Stomach (tissue), 9 donors: ENCODE measurements around the gene DOCK11. TPM values are rescaled to one million over a fixed set of nuclear protein-coding genes. Genes with fewer than 3 reads are reported as not detected.
A peak's percentile ranks its signal among the peaks of the same experiment; 100 is the strongest.

Source experiments
- DNase-seq, 2 donors: peaks; one replicate each; pipeline versions ENCODE4 v3.0.0 to v3.0.0-alpha.2; 2013 to 2019
- H3K27ac ChIP-seq, 5 donors: fragments of 200-600 bp in 4 of 5; sonication (generic) in 4 of 5; one replicate each; pipeline ENCODE4 v1.5.1; 2013 to 2019; ENCODE audit warnings: mild to moderate bottlenecking in 1 of 5, moderate library complexity in 1 of 5
- H3K27me3 ChIP-seq, 3 donors: fragments of 200-600 bp; sonication (generic); one replicate each; pipeline ENCODE4 v1.5.1; 2017 to 2019; ENCODE audit warnings: mixed run types in 1 of 3
- H3K36me3 ChIP-seq, 4 donors: fragments of 200-600 bp; sonication (generic); 1 replicate in 3 of 4; 2 replicates in 1 of 4; pipeline ENCODE4 v1.5.1; 2016 to 2019
- H3K4me1 ChIP-seq, 4 donors: fragments of 200-600 bp; sonication (generic); one replicate each; pipeline ENCODE4 v1.5.1; 2016 to 2019
- H3K4me3 ChIP-seq, 4 donors: fragments of 200-600 bp; sonication (generic) in 3 of 4; one replicate each; pipeline ENCODE4 v1.5.1; 2016 to 2019; ENCODE audit warnings: mild to moderate bottlenecking in 1 of 4
- H3K9me3 ChIP-seq, 4 donors: fragments of 200-600 bp; sonication (generic); one replicate each; pipeline ENCODE4 v1.5.1; 2016 to 2019
- CTCF ChIP-seq, 7 experiments: fragments of 450-650 bp in 4 of 7; fragments of 200-600 bp in 3 of 7; sonication (generic) in 3 of 7; IDR thresholded peaks; one replicate each; pipeline ENCODE4 v1.5.1; 2016 to 2019; ENCODE audit warnings: antibody characterized with exemption in 7 of 7, control low read depth in 2 of 7, mild to moderate bottlenecking in 1 of 7
- EP300 ChIP-seq: sonication (generic); formaldehyde crosslinking; IDR thresholded peaks from one replicate; pipeline ENCODE4 v1.6.1; 2017; ENCODE audit warnings: antibody characterized with exemption
- POLR2A ChIP-seq, 4 donors: fragments of 450-650 bp; IDR thresholded peaks; one replicate each; pipeline ENCODE4 v1.6.1; 2016; ENCODE audit warnings: antibody characterized with exemption in 4 of 4, control low read depth in 2 of 4, mild to moderate bottlenecking in 1 of 4, moderate library complexity in 1 of 4
- POLR2AphosphoS5 ChIP-seq, 3 donors: sonication (generic); formaldehyde crosslinking; IDR thresholded peaks; one replicate each; pipeline ENCODE4 v1.6.1; 2016; ENCODE audit warnings: antibody characterized with exemption in 3 of 3
- WGBS, 5 donors: extraction: QIAGEN DNeasy Blood & Tissue Kit in 3 of 5; methylation state at CpG; one replicate each; pipeline versions ENCODE4 v1.1.5 to v1.1.7; 2013 to 2018; 5-methylcytosine and 5-hydroxymethylcytosine counted together
- intact Hi-C: fragments of 100-400 bp; cut with DNase I; formaldehyde crosslinking; loops from one replicate; pipeline ENCODE4 v1.15.1; 2023; ENCODE audit warnings: low total_unique reads
- polyA plus RNA-seq, 3 donors: library from polyadenylated mRNA; stranded (reverse); fragments of 200-250 nt; gene quantifications; one replicate each; pipeline ENCODE4 v1.2.3, GENCODE V29; 2013
- total RNA-seq, 5 donors: library from RNA; depleted of rRNA; stranded (reverse); fragments of >200 nt; gene quantifications; one replicate each; pipeline versions ENCODE4 v1.1.0 to v1.2.3, GENCODE V29; 2014 to 2016
- donor health status: healthy with polysubstance abuse.
- donor health status: Bipolar disorder and iron deficiency.
- donor health status: healthy.

Gene DOCK11
- total and polyA plus RNA-seq, 8 donors: 3.5 to 34.0 (median 6.2) TPM

- Histone ChIP-seq H3K9me3 (no peaks in the 10 kb centered on the region), H3K27ac (no peak overlapping the region), H3K27me3 (no peaks in the 10 kb centered on the region), H3K36me3 (peaks cover 0 to 16% (median 14%) of the 10 kb centered on the region in 4 donors), H3K4me1 (no peaks in the 10 kb centered on the region), H3K4me3 (no peak overlapping the region)
- intact Hi-C loops: loop anchor here (10.0 kb wide), 1 partner anchor 139 kb away; no protein-coding TSS in a partner anchor
- WGBS, 5 donors: 48 to 80% (median 54%) methylated on average over 3 of the region's 3 CpGs
- no peak for DNase-seq
- TF ChIP-seq POLR2AphosphoS5 (IDR thresholded peaks at IDR 0.05) (no peak), EP300 (no peak), CTCF (IDR thresholded peaks at IDR 0.05) (no peak), POLR2A (IDR thresholded peaks at IDR 0.05) (no peak)
Measured at GRCh38 chrX:118593407-118593806, 97.8 kb downstream of the DOCK11 start.

GRCh38 chrX:118594697-118595420 lies 99.2 kb downstream of the DOCK11 start:
- Histone ChIP-seq H3K27me3 (no peaks in the 10 kb centered on the region), H3K27ac (no peak overlapping the region)
- intact Hi-C loops: loop anchor here (10.0 kb wide), 1 partner anchor 140 kb away; no protein-coding TSS in a partner anchor

GRCh38 chrX:118595501-118596042 lies 100.0 kb downstream of the DOCK11 start:
- Histone ChIP-seq H3K9me3 (no peaks in the 10 kb centered on the region), H3K27ac (no peak overlapping the region), H3K27me3 (no peaks in the 10 kb centered on the region), H3K4me1 (no peaks in the 10 kb centered on the region), H3K4me3 (no peak overlapping the region), H3K36me3 (peaks cover 0 to 9% (median 3%) of the 10 kb centered on the region in 4 donors)
- TF ChIP-seq EP300 (no peak), POLR2A (IDR thresholded peaks at IDR 0.05) (no peak), CTCF (IDR thresholded peaks at IDR 0.05) (no peak), POLR2AphosphoS5 (IDR thresholded peaks at IDR 0.05) (no peak)
- 64 to 91% (median 74%) methylated on average over 7 of the region's 7 CpGs for WGBS, 5 donors
- intact Hi-C loops: loop anchor here (10.0 kb wide), 1 partner anchor 141 kb away; no protein-coding TSS in a partner anchor
- no peak for DNase-seq

More at GRCh38 chrX:118594697-118595420, 99.2 kb downstream of the DOCK11 start:
- H3K4me3 ChIP-seq: no peak overlapping the region
- WGBS, 5 donors: 72 to 95% (median 88%) methylated on average over 4 of the region's 4 CpGs
- peaks cover 0 to 11% (median 6%) of the 10 kb centered on the region in 4 donors for H3K36me3 ChIP-seq
- no peak for DNase-seq
- TF ChIP-seq EP300 (no peak), POLR2A (IDR thresholded peaks at IDR 0.05) (no peak), POLR2AphosphoS5 (IDR thresholded peaks at IDR 0.05) (no peak), CTCF (IDR thresholded peaks at IDR 0.05) (no peak)
- H3K9me3 ChIP-seq: no peaks in the 10 kb centered on the region
- H3K4me1 ChIP-seq: no peaks in the 10 kb centered on the region

GRCh38 chrX:118596390-118596789 lies 100.8 kb downstream of the DOCK11 start:
- H3K27ac ChIP-seq: peak overlapping the region in 1 of 5 donors; percentile 19
- no peaks in the 10 kb centered on the region for H3K9me3 ChIP-seq
- H3K4me1 ChIP-seq: peaks cover 0 to 7% (median 0%) of the 10 kb centered on the region in 4 donors
- intact Hi-C loops: loop anchor here (10.0 kb wide), 1 partner anchor 142 kb away; no protein-coding TSS in a partner anchor
- no peak overlapping the region for H3K4me3 ChIP-seq
- TF ChIP-seq POLR2AphosphoS5 (IDR thresholded peaks at IDR 0.05): no peak
- TF ChIP-seq CTCF (IDR thresholded peaks at IDR 0.05): no peak
- no peak for TF ChIP-seq POLR2A (IDR thresholded peaks at IDR 0.05)
- no peak for TF ChIP-seq EP300
- H3K27me3 ChIP-seq: no peaks in the 10 kb centered on the region
- peaks cover 0 to 8% (median 3%) of the 10 kb centered on the region in 4 donors for H3K36me3 ChIP-seq
- DNase-seq: no peak
